ENCODE measurements around the gene ENOX1. TPM values are rescaled to one million over a fixed set of nuclear protein-coding genes. Genes with fewer than 3 reads are reported as not detected.

ENOX1 gene
- total RNA-seq, 1 experiment from 2014 or later, result 11.9 TPM

DNA sequence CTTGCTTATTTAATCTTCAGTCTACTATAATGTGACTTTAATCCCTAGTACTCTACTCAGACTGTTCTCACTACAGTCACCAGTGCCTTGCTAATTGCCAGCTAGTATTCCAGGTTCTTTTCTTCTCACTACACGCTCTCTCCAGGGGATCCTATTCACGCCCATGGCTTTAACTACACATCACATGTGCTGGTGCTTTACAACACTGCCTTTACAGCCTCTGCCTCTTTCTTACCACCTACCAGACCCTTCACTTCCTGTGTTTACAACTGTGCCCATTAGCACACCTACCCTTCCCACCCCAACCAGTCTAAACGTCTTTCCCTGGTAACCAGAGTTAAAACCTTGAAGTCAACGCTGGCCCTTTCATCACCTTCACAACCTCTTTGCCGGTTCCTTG is 513.9 kb downstream of the ENOX1 start:
- peak overlapping the region; percentile 15; the same call in 1 of the 2 replicates for H3K27ac ChIP-seq
- peaks cover 16% of the 10 kb centered on the region for H3K4me1 ChIP-seq
- no peak overlapping the region for H3K4me3 ChIP-seq
- H3K9me3 ChIP-seq (replicated peaks), result no peaks in the 10 kb centered on the region
- H3K27me3 ChIP-seq, result no peaks in the 10 kb centered on the region
- H3K36me3 ChIP-seq, result peaks cover 3% of the 10 kb centered on the region; the same call in 1 of the 2 replicates
- no peak for DNase-seq

GRCh38 chr13:43271152-43271551 is 515.6 kb downstream of the ENOX1 start:
- peaks cover 3% of the 10 kb centered on the region; the same call in 1 of the 2 replicates for H3K36me3 ChIP-seq
- no peaks in the 10 kb centered on the region for H3K27me3 ChIP-seq
- no peak overlapping the region for H3K4me3 ChIP-seq
- no peak for DNase-seq
- H3K4me1 ChIP-seq, result peaks cover 16% of the 10 kb centered on the region
- H3K27ac ChIP-seq, result no peak overlapping the region
- no peaks in the 10 kb centered on the region for H3K9me3 ChIP-seq (replicated peaks)

DNA sequence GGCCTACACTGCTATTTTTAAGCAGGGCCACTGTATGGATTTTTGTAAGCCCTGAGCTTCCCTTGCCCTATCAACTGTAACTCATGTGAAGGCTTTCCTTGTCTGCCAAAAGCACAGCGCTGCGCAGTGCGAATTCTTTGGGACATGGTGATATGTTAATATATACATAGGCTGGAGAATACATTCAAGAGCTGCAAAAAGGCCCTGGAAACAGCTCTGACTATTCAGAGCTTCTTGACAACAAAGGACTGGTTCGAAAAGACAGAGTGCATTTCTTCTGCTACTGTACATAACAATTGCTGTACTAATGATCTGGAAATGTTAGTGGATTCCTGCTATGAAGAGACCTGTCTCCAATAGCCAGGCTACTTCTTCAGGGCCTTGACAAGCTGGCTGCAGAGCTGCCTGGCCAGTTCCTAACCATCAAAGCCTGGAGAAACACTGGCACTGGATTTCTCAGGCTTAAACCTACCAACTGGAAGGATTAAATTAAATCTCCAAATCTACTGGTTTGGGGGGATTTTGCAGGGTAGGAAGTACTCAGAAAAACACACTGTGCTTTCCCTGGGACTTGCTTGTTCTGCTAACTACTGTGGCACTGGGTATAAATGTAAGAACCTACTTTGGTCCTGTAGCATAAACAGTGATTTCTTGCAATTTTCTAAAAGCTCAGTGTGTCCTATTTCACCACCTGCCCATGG is 516.5 kb downstream of the ENOX1 start:
- Histone ChIP-seq H3K27ac (no peak overlapping the region), H3K4me1 (peaks cover 16% of the 10 kb centered on the region), H3K4me3 (no peak overlapping the region), H3K27me3 (no peaks in the 10 kb centered on the region), H3K9me3 (replicated peaks) (no peaks in the 10 kb centered on the region), H3K36me3 (peaks cover 3% of the 10 kb centered on the region)
- DNase-seq, result peak in 1 of 2 experiments; percentile 13

- no peak for DNase-seq
- H3K36me3 ChIP-seq, result peaks cover 3% of the 10 kb centered on the region
- no peak overlapping the region for H3K27ac ChIP-seq
- no peaks in the 10 kb centered on the region for H3K27me3 ChIP-seq
- H3K4me3 ChIP-seq, result no peak overlapping the region
- H3K9me3 ChIP-seq (replicated peaks), result no peaks in the 10 kb centered on the region
- H3K4me1 ChIP-seq, result peaks cover 16% of the 10 kb centered on the region
These were observed 517.7 kb downstream of the ENOX1 start for GRCh38 chr13:43269037-43269481.

DNA sequence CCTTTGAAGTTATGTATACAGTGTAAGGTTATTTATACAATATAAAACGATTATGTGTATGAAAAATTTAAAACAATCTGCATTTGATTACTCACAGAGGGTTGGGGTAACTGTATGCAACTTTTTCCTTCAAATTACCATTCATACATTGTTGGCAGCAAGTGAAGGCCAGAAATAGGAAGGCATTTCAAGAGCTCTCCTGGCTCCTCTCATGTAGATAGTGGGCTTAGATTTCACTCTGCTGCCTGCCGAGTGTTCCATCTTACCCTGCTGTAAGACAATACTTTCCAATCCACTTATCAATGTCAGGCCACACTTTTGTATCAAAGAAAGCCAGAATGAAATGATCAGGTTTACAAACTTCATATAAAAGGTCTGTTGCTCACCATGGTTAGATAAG is 518.1 kb downstream of the ENOX1 start:
- no peak for DNase-seq
- Histone ChIP-seq H3K9me3 (replicated peaks) (no peaks in the 10 kb centered on the region), H3K27ac (no peak overlapping the region), H3K4me3 (no peak overlapping the region), H3K36me3 (peaks cover 3% of the 10 kb centered on the region), H3K4me1 (peaks cover 13% of the 10 kb centered on the region), H3K27me3 (no peaks in the 10 kb centered on the region)

DNA sequence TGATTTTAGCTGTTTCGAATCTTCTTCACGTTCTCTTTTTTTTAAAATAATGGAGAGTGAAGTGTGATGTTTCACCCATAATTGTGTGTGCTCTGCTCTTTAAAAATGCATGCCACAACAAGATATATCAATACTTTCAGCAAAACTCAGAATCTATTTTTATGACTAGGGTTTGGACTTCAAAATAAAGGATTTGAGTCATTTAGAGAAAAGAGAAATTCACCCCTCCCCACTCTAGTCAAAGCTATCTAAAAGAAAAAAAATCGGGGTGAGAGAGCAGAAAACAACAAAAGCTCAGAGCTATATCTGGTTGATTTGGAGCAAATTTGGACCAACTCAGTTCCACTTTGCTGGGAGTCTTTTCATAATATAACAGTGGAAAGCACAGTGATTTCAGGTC is 518.9 kb downstream of the ENOX1 start:
- H3K27me3 ChIP-seq, result no peaks in the 10 kb centered on the region
- H3K4me1 ChIP-seq, result peaks cover 6% of the 10 kb centered on the region
- peaks cover 3% of the 10 kb centered on the region for H3K36me3 ChIP-seq
- H3K4me3 ChIP-seq, result no peak overlapping the region
- H3K27ac ChIP-seq, result no peak overlapping the region
- H3K9me3 ChIP-seq (replicated peaks), result no peaks in the 10 kb centered on the region
- DNase-seq, result no peak

DNA sequence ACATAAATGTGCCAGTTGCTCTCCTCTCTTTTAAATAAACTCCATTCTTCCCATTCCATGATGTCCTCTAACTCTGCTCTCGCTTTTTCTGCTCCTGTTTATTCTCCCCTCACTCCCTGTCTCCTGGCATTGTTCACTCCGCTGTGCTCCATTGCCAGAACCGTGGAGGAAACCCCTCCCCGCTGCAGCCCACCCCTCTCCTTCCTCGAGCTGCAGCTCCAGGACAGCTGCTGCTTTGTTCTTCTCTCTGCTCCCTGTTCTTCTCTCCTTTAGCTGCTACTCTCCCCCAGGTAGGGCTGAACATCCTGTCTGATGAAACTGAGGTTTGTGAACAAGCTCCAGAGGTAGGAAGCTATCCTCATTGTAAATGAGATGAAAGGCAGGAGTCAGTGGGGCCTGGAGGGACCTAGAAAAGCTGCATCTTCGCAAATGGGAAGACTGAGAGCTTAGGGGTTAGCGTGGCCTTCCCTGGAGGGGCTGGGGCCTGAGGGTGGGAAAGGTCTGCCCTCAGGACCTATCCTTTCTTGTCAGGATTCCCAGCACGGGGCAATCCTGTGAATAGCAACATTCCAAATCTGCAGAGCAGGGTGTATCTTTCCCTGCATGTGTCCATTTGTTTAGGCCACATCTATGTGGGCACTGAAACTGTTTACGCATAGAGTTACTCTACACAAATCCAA is 519.7 kb downstream of the ENOX1 start:
- H3K4me3 ChIP-seq, result no peak overlapping the region
- no peak for DNase-seq

GRCh38 chr13:43265028-43265427 is 521.7 kb downstream of the ENOX1 start:
- Histone ChIP-seq H3K27ac (no peak overlapping the region), H3K4me1 (peaks cover 5% of the 10 kb centered on the region), H3K36me3 (peaks cover 5% of the 10 kb centered on the region), H3K9me3 (replicated peaks) (no peaks in the 10 kb centered on the region), H3K27me3 (no peaks in the 10 kb centered on the region), H3K4me3 (no peak overlapping the region)
- DNase-seq, result no peak

More for the DNA sequence above, 519.7 kb downstream of the ENOX1 start:
- Histone ChIP-seq H3K27ac (no peak overlapping the region), H3K9me3 (replicated peaks) (no peaks in the 10 kb centered on the region), H3K36me3 (peaks cover 4% of the 10 kb centered on the region), H3K4me1 (peaks cover 3% of the 10 kb centered on the region; the same call in 1 of the 2 replicates), H3K27me3 (no peaks in the 10 kb centered on the region)

- no peaks in the 10 kb centered on the region for H3K27me3 ChIP-seq
- H3K4me3 ChIP-seq, result no peak overlapping the region
- peaks cover 5% of the 10 kb centered on the region for H3K4me1 ChIP-seq
- H3K9me3 ChIP-seq (replicated peaks), result no peaks in the 10 kb centered on the region
- peaks cover 5% of the 10 kb centered on the region for H3K36me3 ChIP-seq
- DNase-seq, result no peak
- H3K27ac ChIP-seq, result no peak overlapping the region
These were observed 522.3 kb downstream of the ENOX1 start for GRCh38 chr13:43264458-43264857.

GRCh38 chr13:43263047-43263446 is 523.7 kb downstream of the ENOX1 start:
- no peak overlapping the region for H3K4me3 ChIP-seq
- DNase-seq, result no peak
- no peaks in the 10 kb centered on the region for H3K27me3 ChIP-seq
- no peak overlapping the region for H3K27ac ChIP-seq
- H3K9me3 ChIP-seq (replicated peaks), result no peaks in the 10 kb centered on the region
- peaks cover 5% of the 10 kb centered on the region for H3K4me1 ChIP-seq
- H3K36me3 ChIP-seq, result peaks cover 3% of the 10 kb centered on the region

- peak; percentile 16 to 37 for DNase-seq
- peak overlapping the region; percentile 35; the same call in 1 of the 2 replicates for H3K27ac ChIP-seq
- no peaks in the 10 kb centered on the region for H3K27me3 ChIP-seq
- no peak overlapping the region for H3K4me3 ChIP-seq
- H3K4me1 ChIP-seq, result peaks cover 5% of the 10 kb centered on the region
- peaks cover 2% of the 10 kb centered on the region; the same call in 1 of the 2 replicates for H3K36me3 ChIP-seq
- H3K9me3 ChIP-seq (replicated peaks), result no peaks in the 10 kb centered on the region
These were observed 525.8 kb downstream of the ENOX1 start for GRCh38 chr13:43260999-43261398.

- Histone ChIP-seq H3K27me3 (no peaks in the 10 kb centered on the region; the same call in 1 of the 2 replicates), H3K4me3 (no peak overlapping the region), H3K36me3 (0 out of 2 replicates have a peak, but pooled peaks cover 2% of the 10 kb centered on the region), H3K27ac (no peak overlapping the region), H3K4me1 (peaks cover 5% of the 10 kb centered on the region), H3K9me3 (replicated peaks) (no peaks in the 10 kb centered on the region)
- DNase-seq, result no peak
These were observed 528.0 kb downstream of the ENOX1 start for GRCh38 chr13:43258771-43259170.

GRCh38 chr13:43257765-43258164 is 529.0 kb downstream of the ENOX1 start:
- Histone ChIP-seq H3K9me3 (replicated peaks) (no peaks in the 10 kb centered on the region), H3K4me3 (no peak overlapping the region), H3K27ac (no peak overlapping the region), H3K36me3 (0 out of 2 replicates have a peak, but pooled peaks cover 2% of the 10 kb centered on the region), H3K4me1 (peaks cover 5% of the 10 kb centered on the region), H3K27me3 (no peaks in the 10 kb centered on the region; the same call in 1 of the 2 replicates)
- no peak for DNase-seq

- no peak overlapping the region for H3K27ac ChIP-seq
- no peaks in the 10 kb centered on the region for H3K9me3 ChIP-seq (replicated peaks)
- peaks cover 4% of the 10 kb centered on the region for H3K4me1 ChIP-seq
- no peak for DNase-seq
- H3K4me3 ChIP-seq, result no peak overlapping the region
- H3K36me3 ChIP-seq, result no peaks in the 10 kb centered on the region
- H3K27me3 ChIP-seq, result no peaks in the 10 kb centered on the region; the same call in 1 of the 2 replicates
These were observed 534.8 kb downstream of the ENOX1 start for GRCh38 chr13:43251961-43252360.

DNA sequence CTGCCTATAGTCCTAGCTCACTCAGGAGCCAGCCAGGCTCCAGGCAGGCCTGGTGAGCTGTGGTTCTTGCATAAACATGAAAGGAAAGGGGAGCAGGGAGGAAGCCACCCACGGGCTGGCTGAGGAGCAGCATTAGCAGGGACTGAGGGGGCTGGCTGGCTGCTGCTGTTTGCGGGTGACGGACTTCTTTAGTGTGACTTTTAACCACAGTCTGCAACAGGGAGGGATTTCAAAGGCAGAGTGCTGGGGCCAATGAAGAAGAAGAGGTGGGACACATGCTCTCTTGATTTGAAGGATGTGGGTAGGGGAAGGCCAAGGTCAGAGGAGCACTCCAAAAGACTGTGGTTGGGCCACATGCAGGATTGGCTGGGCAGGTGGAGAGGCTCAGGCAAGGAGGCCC is 540.4 kb downstream of the ENOX1 start:
- no peak overlapping the region for H3K4me3 ChIP-seq
- no peaks in the 10 kb centered on the region for H3K36me3 ChIP-seq
- H3K27me3 ChIP-seq, result no peaks in the 10 kb centered on the region
- no peak for DNase-seq
- H3K4me1 ChIP-seq, result peaks cover 27% of the 10 kb centered on the region
- no peaks in the 10 kb centered on the region for H3K9me3 ChIP-seq (replicated peaks)
- H3K27ac ChIP-seq, result no peak overlapping the region
